ENCODE results near the gene ALS2.

DNA sequence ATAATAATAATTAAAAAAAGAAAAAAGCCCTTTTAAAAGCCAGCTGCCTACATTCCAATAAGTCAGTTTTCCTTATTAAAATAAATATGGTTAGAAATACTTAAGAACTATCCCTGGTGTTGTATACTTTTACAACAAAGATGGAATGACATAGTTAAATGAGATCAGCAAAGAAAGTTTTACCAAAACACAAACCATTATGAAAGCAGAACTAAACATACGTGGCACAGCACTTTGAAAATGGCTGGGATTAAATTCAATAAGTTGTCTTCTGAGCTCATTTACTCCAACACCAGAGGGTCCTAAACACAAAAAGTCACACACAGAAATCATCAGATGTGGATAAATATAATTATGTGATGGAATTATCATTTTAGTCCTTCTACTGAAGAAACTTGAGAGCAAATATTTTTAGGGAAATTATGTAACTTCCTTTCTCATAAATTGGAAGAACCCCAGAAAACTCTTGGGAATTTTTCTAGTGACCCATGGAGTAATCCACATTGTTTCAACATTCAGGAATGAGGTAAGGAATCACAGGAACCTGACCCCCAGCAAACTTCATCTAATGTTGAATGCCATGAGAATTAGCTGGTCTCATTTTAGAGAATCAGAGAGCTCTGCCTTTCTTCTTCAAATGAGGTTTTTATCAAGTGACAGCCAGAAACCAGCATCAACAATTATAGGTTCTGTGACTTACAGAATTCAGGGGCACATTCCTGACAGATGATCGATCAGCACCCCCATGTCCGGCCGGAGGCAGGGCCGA lies 125.9 kb downstream of the ALS2 start:
- no peak for TF ChIP-seq POLR2A (IDR thresholded peaks at IDR 0.05)
- TF ChIP-seq, protein P1, sequence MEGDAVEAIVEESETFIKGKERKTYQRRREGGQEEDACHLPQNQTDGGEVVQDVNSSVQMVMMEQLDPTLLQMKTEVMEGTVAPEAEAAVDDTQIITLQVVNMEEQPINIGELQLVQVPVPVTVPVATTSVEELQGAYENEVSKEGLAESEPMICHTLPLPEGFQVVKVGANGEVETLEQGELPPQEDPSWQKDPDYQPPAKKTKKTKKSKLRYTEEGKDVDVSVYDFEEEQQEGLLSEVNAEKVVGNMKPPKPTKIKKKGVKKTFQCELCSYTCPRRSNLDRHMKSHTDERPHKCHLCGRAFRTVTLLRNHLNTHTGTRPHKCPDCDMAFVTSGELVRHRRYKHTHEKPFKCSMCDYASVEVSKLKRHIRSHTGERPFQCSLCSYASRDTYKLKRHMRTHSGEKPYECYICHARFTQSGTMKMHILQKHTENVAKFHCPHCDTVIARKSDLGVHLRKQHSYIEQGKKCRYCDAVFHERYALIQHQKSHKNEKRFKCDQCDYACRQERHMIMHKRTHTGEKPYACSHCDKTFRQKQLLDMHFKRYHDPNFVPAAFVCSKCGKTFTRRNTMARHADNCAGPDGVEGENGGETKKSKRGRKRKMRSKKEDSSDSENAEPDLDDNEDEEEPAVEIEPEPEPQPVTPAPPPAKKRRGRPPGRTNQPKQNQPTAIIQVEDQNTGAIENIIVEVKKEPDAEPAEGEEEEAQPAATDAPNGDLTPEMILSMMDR (IDR thresholded peaks at IDR 0.05) = no peak

All from prostate gland (tissue), 2 donors.